Stimulated activated CD8-positive, alpha-beta memory T cell treated with anti-CD3 and anti-CD28 coated beads, Interleukin-12 subunit alpha, Interleukin-12 subunit beta, amount 100 ng/mL, for 24 hours (primary cell): ENCODE measurements around the gene HPCAL4.

Experiments used
- DNase-seq: peaks from one replicate; pipeline ENCODE4 v3.0.0-alpha.2; 2020; ENCODE audit errors: extremely low read depth

Gene HPCAL4

GRCh38 chr1:39650431-39650830, 40.8 kb downstream of the HPCAL4 start:
- no peak for DNase-seq

- no peak for DNase-seq
Measured at GRCh38 chr1:39649636-39650185, 41.5 kb downstream of the HPCAL4 start.

GRCh38 chr1:39648496-39648895, 42.7 kb downstream of the HPCAL4 start:
- no peak for DNase-seq

GRCh38 chr1:39647247-39647646, 44.0 kb downstream of the HPCAL4 start:
- no peak for DNase-seq

- DNase-seq = no peak
Measured at GRCh38 chr1:39646232-39647081, 44.8 kb downstream of the HPCAL4 start.

GRCh38 chr1:39645411-39646043, 45.7 kb downstream of the HPCAL4 start:
- no peak for DNase-seq

GRCh38 chr1:39643705-39644104, 47.5 kb downstream of the HPCAL4 start:
- DNase-seq = no peak

- DNase-seq = no peak
Measured at GRCh38 chr1:39642796-39643195, 48.4 kb downstream of the HPCAL4 start.

GRCh38 chr1:39640861-39641260, 50.4 kb downstream of the HPCAL4 start:
- no peak for DNase-seq

- DNase-seq = peak; percentile 33
Measured at GRCh38 chr1:39639305-39640130, 51.7 kb downstream of the HPCAL4 start, which contains the start of gene HEYL. Gene HEYL, minus strand, starts transcription at chr1:39639643. Its CDS starts 18 bp downstream, at chr1:39639625.

- no peak for DNase-seq
Measured at GRCh38 chr1:39638965-39639304, 52.3 kb downstream of the HPCAL4 start.

GRCh38 chr1:39637361-39637760, 53.9 kb downstream of the HPCAL4 start:
- no peak for DNase-seq

GRCh38 chr1:39635871-39636210, 55.4 kb downstream of the HPCAL4 start:
- DNase-seq = no peak

- DNase-seq = no peak
Measured at GRCh38 chr1:39635205-39635870, 55.9 kb downstream of the HPCAL4 start.

- no peak for DNase-seq
Measured at GRCh38 chr1:39633422-39633821, 57.8 kb downstream of the HPCAL4 start.

- no peak for DNase-seq
Measured at GRCh38 chr1:39632682-39633417, 58.4 kb downstream of the HPCAL4 start.

GRCh38 chr1:39632323-39632681, 58.9 kb downstream of the HPCAL4 start:
- no peak for DNase-seq

- no peak for DNase-seq
Measured at GRCh38 chr1:39631361-39632322, 59.6 kb downstream of the HPCAL4 start.

GRCh38 chr1:39628807-39629350, 62.4 kb downstream of the HPCAL4 start:
- DNase-seq = no peak
